Small intestine (tissue), 7 donors: ENCODE measurements around the gene CHID1. TPM values are rescaled to one million over a fixed set of nuclear protein-coding genes. Genes with fewer than 3 reads are reported as not detected.

ENCODE experiments used
- DNase-seq, 2 donors: peaks; one replicate each; pipeline versions ENCODE4 v3.0.0 to v3.0.0-alpha.2; 2013
- FAIRE-seq: peaks from 2 replicates; lab custom pipeline; 2012; peaks lifted over from hg19 to GRCh38; lab: Jason Lieb, UNC
- H3K27ac ChIP-seq, 3 donors: one replicate each; pipeline ENCODE4 v1.5.1; 2013; ENCODE audit warnings: low read length in 2 of 3, mild to moderate bottlenecking in 2 of 3, control low read depth in 1 of 3, inconsistent platforms in 1 of 3, low read depth in 1 of 3, moderate library complexity in 1 of 3
- H3K27me3 ChIP-seq, 3 donors: one replicate each; pipeline ENCODE4 v1.6.1; 2013; ENCODE audit warnings: low read length in 3 of 3, inconsistent platforms in 1 of 3; ENCODE audit not compliant: control insufficient read depth in 3 of 3, insufficient read depth in 3 of 3
- H3K36me3 ChIP-seq, 3 donors: one replicate each; pipeline ENCODE4 v1.6.1; 2013; ENCODE audit warnings: low read length in 3 of 3, inconsistent platforms in 1 of 3, low read depth in 1 of 3, mild to moderate bottlenecking in 1 of 3, moderate library complexity in 1 of 3; ENCODE audit not compliant: control insufficient read depth in 3 of 3, insufficient read depth in 2 of 3
- H3K4me1 ChIP-seq, 3 donors: one replicate each; pipeline ENCODE4 v1.6.1; 2013; ENCODE audit warnings: low read length in 2 of 3, inconsistent platforms in 1 of 3, low read depth in 1 of 3, mild to moderate bottlenecking in 1 of 3, moderate library complexity in 1 of 3; ENCODE audit not compliant: control insufficient read depth in 3 of 3, insufficient read depth in 2 of 3
- H3K4me3 ChIP-seq, 3 donors: one replicate each; pipeline ENCODE4 v1.5.1; 2013; ENCODE audit warnings: low read length in 3 of 3, control low read depth in 1 of 3, inconsistent platforms in 1 of 3, low read depth in 1 of 3, mild to moderate bottlenecking in 1 of 3, moderate library complexity in 1 of 3
- H3K9me3 ChIP-seq, 2 donors: one replicate each; pipeline ENCODE4 v1.6.1; 2013; ENCODE audit warnings: low read depth in 1 of 2, low read length in 1 of 2; ENCODE audit not compliant: control insufficient read depth in 2 of 2, insufficient read depth in 1 of 2
- WGBS, 3 donors: extraction: QIAGEN DNeasy Blood & Tissue Kit; methylation state at CpG; one replicate each; pipeline ENCODE4 v1.1.7; 2013; 5-methylcytosine and 5-hydroxymethylcytosine counted together
- polyA plus RNA-seq, 4 donors: library from polyadenylated mRNA; stranded (reverse) in 3 of 4; unstranded in 1 of 4; fragments of 200-250 nt in 3 of 4; fragments of 120-200 nt in 1 of 4; gene quantifications; one replicate each; pipeline versions ENCODE4 v1.2.1 to v1.2.3, GENCODE V29; 2013
- donor health status: healthy with polysubstance abuse.
- donor health status: control.
- donor health status: control.
- donor health status: Bipolar disorder and iron deficiency.
- donor health status: healthy.

CHID1 gene
- polyA plus RNA-seq, 4 donors: 13.6 to 94.4 (median 42.1) TPM

- peak overlapping the region in 1 of 3 donors; percentile 30 for H3K27ac ChIP-seq
- 87 to 90% (median 90%) methylated on average over 9 of the region's 9 CpGs for WGBS, 3 donors
- peaks cover 14 to 67% (median 15%) of the 10 kb centered on the region in 3 donors for H3K36me3 ChIP-seq
- H3K9me3 ChIP-seq: no peaks in the 10 kb centered on the region
- H3K4me1 ChIP-seq: peaks cover 6 to 61% (median 13%) of the 10 kb centered on the region in 3 donors
- H3K4me3 ChIP-seq: no peak overlapping the region
- no peaks in the 10 kb centered on the region for H3K27me3 ChIP-seq
- no peak for DNase-seq
- no peak for FAIRE-seq
Observed at GRCh38 chr11:836700-837099, 73.9 kb downstream of the CHID1 start.

- Histone ChIP-seq H3K27ac (no peak overlapping the region), H3K4me1 (peaks cover 6 to 64% (median 11%) of the 10 kb centered on the region in 3 donors)
- 89 to 91% (median 90%) methylated on average over 11 to 14 of the region's 14 CpGs for WGBS, 3 donors
Observed at GRCh38 chr11:836274-836673, 74.3 kb downstream of the CHID1 start.

GRCh38 chr11:834371-835316, 76.0 kb downstream of the CHID1 start:
- FAIRE-seq (no peak), DNase-seq (peak; percentile 84 to 89)
- 12 to 36% (median 22%) methylated on average over 31 of the region's 31 CpGs for WGBS, 3 donors
- peak overlapping the region in 2 of 3 donors; percentile 75 to 80 for H3K4me3 ChIP-seq
- H3K9me3 ChIP-seq: no peaks in the 10 kb centered on the region
- H3K36me3 ChIP-seq: peaks cover 14 to 50% (median 15%) of the 10 kb centered on the region in 3 donors
- peaks cover 0 to 7% (median 0%) of the 10 kb centered on the region in 3 donors for H3K27me3 ChIP-seq
- H3K27ac ChIP-seq: peak overlapping the region; percentile 88 to 98 (median 96)
- H3K4me1 ChIP-seq: peaks cover 2 to 70% (median 10%) of the 10 kb centered on the region in 3 donors

More at GRCh38 chr11:836274-836673, 74.3 kb downstream of the CHID1 start:
- no peak for DNase-seq
- H3K4me3 ChIP-seq: no peak overlapping the region
- no peaks in the 10 kb centered on the region for H3K9me3 ChIP-seq
- peaks cover 14 to 67% (median 15%) of the 10 kb centered on the region in 3 donors for H3K36me3 ChIP-seq
- H3K27me3 ChIP-seq: no peaks in the 10 kb centered on the region
- no peak for FAIRE-seq

DNA sequence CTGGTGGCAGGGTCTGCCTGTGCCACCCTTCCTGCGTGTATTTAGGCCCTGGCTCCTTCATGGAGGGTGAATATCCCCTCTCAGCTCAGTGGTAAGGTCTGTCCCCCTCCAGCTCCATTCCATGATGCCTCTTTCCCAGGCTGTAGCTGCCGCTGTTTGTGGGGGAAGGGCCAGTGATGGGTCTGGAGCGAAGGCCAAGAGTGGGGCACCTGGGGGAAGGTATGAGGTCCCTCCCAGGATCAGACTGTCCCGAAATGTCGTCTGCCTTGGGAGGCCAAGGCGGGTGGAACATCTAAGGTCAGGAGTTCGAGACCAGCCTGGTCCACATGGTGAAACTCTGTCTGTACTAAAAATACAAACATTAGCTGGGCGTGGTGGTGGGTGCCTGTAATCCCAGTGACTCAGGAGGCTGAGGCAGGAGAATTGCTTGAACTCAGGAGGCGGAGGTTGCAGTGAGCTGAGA, 76.7 kb downstream of the CHID1 start:
- Histone ChIP-seq H3K9me3 (no peaks in the 10 kb centered on the region), H3K4me1 (peaks cover 2 to 71% (median 12%) of the 10 kb centered on the region in 3 donors), H3K27ac (peak overlapping the region; percentile 88 to 98 (median 96)), H3K36me3 (peaks cover 12 to 43% (median 14%) of the 10 kb centered on the region in 3 donors), H3K27me3 (peaks cover 0 to 15% (median 0%) of the 10 kb centered on the region in 3 donors), H3K4me3 (peak overlapping the region; percentile 51 to 80 (median 75))
- DNase-seq (peak; percentile 55 to 83), FAIRE-seq (no peak)
- WGBS, 3 donors: 19 to 40% (median 28%) methylated on average over 9 of the region's 9 CpGs

GRCh38 chr11:833114-833791, 77.4 kb downstream of the CHID1 start:
- no peak for FAIRE-seq
- peaks cover 2 to 71% (median 12%) of the 10 kb centered on the region in 3 donors for H3K4me1 ChIP-seq

GRCh38 chr11:832529-833113, 78.0 kb downstream of the CHID1 start, which contains the start of gene CD151:
CD151 (plus strand) TSS chr11:832952; CDS start chr11:836070, 3,118 bp downstream.
- 2 to 6% (median 4%) methylated on average over 26 to 66 of the region's 67 CpGs for WGBS, 3 donors
- Histone ChIP-seq H3K9me3 (no peaks in the 10 kb centered on the region), H3K4me1 (peaks cover 6 to 71% (median 12%) of the 10 kb centered on the region in 3 donors), H3K27me3 (peaks cover 0 to 15% (median 0%) of the 10 kb centered on the region in 3 donors), H3K4me3 (peak within 1 kb of the TSS; percentile 51 to 80 (median 75)), H3K36me3 (peaks cover 1 to 30% (median 8%) of the 10 kb centered on the region in 3 donors), H3K27ac (peak within 1 kb of the TSS; percentile 88 to 98 (median 96))
- FAIRE-seq: no peak
- peak; percentile 72 to 84 for DNase-seq

More at GRCh38 chr11:833114-833791, 77.4 kb downstream of the CHID1 start:
- Histone ChIP-seq H3K27ac (peak overlapping the region; percentile 88 to 98 (median 96)), H3K9me3 (no peaks in the 10 kb centered on the region), H3K4me3 (peak overlapping the region; percentile 51 to 80 (median 75)), H3K27me3 (peaks cover 0 to 15% (median 0%) of the 10 kb centered on the region in 3 donors), H3K36me3 (peaks cover 7 to 36% (median 13%) of the 10 kb centered on the region in 3 donors)
- 0 to 1% (median 1%) methylated on average over 25 to 55 of the region's 55 CpGs for WGBS, 3 donors
- DNase-seq: peak; percentile 74 to 91

GRCh38 chr11:831961-832528, 78.6 kb downstream of the CHID1 start:
- 72 to 83% (median 73%) methylated on average over 17 to 23 of the region's 23 CpGs for WGBS, 3 donors
- Histone ChIP-seq H3K36me3 (peaks cover 0 to 24% (median 3%) of the 10 kb centered on the region in 3 donors), H3K9me3 (no peaks in the 10 kb centered on the region), H3K27ac (peak overlapping the region in 2 of 3 donors; percentile 50 to 65), H3K27me3 (peaks cover 0 to 15% (median 0%) of the 10 kb centered on the region in 3 donors), H3K4me3 (peak overlapping the region; percentile 49 to 75 (median 51)), H3K4me1 (peaks cover 6 to 71% (median 12%) of the 10 kb centered on the region in 3 donors)
- no peak for FAIRE-seq
- no peak for DNase-seq
